GM12892 (cell line): ENCODE measurements around the gene C21orf58.

Source experiments
- POLR2A ChIP-seq: IDR thresholded peaks from 2 replicates; pipeline ENCODE4 v1.6.1; 2011; ENCODE audit warnings: low read depth, low read length, control low read depth
- POLR2AphosphoS5 ChIP-seq: IDR thresholded peaks from 2 replicates; pipeline ENCODE4 v1.6.1; 2011; ENCODE audit warnings: low read depth, low read length, control low read depth
- TAF1 ChIP-seq: IDR thresholded peaks from 2 replicates; pipeline ENCODE4 v1.6.1; 2011; ENCODE audit warnings: low read depth, mild to moderate bottlenecking, control low read depth, low read length, borderline replicate concordance

- no peak for TF ChIP-seq POLR2A
- no peak for TF ChIP-seq POLR2AphosphoS5
- no peak for TF ChIP-seq TAF1
Measured at GRCh38 chr21:46345861-46346260, 22.2 kb upstream of the C21orf58 start.
